HL-60 (cell line): Measurements from ENCODE around the gene CTR9.
A peak's percentile ranks its signal among the peaks of the same experiment; 100 is the strongest.

Experiments
- GABPA ChIP-seq: IDR thresholded peaks from 2 replicates; pipeline ENCODE4 v1.6.1; 2012; ENCODE audit warnings: low read depth
- POLR2AphosphoS5 ChIP-seq: IDR thresholded peaks from 2 replicates; pipeline ENCODE4 v1.6.1; 2012; ENCODE audit warnings: low read depth
- SPI1 ChIP-seq: IDR thresholded peaks from 2 replicates; pipeline ENCODE4 v1.6.1; 2012; ENCODE audit warnings: low read depth, mild to moderate bottlenecking, borderline replicate concordance
- TF ChIP-seq, protein P1 (sequence below): IDR thresholded peaks from one replicate; pipeline ENCODE4 v1.5.1; 2011; ENCODE audit warnings: low read length, control low read depth, inconsistent platforms; ENCODE audit not compliant: insufficient read depth

DNA sequence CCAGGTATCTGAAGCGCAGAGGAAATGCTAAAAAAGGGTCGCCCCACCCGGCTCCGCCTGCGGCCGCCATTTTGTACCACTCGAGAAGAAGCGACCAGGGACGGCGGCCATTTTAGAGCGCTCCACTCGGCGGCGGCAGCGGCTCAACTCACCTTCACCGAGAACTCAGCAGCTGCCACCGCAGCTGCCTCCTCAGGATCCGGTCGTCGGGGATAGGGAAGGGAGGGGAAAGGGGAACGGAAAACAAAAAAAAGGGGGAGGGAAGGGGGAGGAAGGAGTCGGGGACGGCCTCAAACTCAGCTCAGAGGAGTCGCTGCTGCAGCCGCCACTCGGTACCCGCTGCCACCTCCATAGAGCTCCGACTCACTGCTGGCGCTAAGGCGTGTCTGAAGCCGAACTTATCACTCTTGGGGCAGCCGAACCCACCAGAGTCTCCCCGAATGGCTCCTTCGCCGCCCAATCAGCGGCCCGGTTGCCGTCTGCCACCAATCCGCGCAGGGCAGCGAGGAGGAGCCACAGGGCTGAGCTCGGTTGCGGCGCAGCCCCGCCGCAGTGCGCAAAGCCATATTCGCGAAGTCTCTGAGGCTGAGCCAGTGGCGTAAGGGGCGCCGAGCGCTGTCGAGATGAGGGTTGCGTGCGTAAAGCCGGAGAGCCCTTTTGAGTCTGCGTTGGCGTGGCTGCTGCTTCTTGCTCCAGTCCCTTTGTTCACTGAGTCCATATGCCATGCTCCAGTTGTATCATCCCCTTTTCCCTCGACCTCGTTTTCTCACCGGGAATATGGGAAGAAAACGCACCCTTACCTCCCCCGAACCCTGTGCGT, 57.7 kb downstream of the CTR9 start, which contains the start of gene EIF4G2:
- TF ChIP-seq, protein P1, sequence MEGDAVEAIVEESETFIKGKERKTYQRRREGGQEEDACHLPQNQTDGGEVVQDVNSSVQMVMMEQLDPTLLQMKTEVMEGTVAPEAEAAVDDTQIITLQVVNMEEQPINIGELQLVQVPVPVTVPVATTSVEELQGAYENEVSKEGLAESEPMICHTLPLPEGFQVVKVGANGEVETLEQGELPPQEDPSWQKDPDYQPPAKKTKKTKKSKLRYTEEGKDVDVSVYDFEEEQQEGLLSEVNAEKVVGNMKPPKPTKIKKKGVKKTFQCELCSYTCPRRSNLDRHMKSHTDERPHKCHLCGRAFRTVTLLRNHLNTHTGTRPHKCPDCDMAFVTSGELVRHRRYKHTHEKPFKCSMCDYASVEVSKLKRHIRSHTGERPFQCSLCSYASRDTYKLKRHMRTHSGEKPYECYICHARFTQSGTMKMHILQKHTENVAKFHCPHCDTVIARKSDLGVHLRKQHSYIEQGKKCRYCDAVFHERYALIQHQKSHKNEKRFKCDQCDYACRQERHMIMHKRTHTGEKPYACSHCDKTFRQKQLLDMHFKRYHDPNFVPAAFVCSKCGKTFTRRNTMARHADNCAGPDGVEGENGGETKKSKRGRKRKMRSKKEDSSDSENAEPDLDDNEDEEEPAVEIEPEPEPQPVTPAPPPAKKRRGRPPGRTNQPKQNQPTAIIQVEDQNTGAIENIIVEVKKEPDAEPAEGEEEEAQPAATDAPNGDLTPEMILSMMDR: no peak
- peak; percentile 99 for TF ChIP-seq POLR2AphosphoS5
- 0 out of 2 replicates have a peak, but pooled peaks have one; percentile 20 for TF ChIP-seq GABPA
- TF ChIP-seq SPI1: no peak; the same call in 1 of the 2 replicates
